Frontal cortex (tissue), 4 donors: ENCODE results near the gene FOXF1. TPM values are rescaled to one million over a fixed set of nuclear protein-coding genes. Genes with fewer than 3 reads are reported as not detected.

Source experiments
- DNase-seq, 2 donors: peaks; one replicate each; pipeline ENCODE4 v3.0.0; 2012; ENCODE audit warnings: low spot score in 2 of 2
- FAIRE-seq: peaks from 2 replicates; lab custom pipeline; 2012; peaks lifted over from hg19 to GRCh38; lab: Jason Lieb, UNC
- total RNA-seq: library from RNA; depleted of rRNA; stranded (reverse); fragments of >200 nt; gene quantifications from one replicate; pipeline ENCODE4 v1.2.3, GENCODE V29; 2014
- donor health status: control.
- donor health status: control.
- donor health status: control.

FOXF1 gene
- total RNA-seq, 1 donor from 2014 or later = 0.41 TPM

DNA sequence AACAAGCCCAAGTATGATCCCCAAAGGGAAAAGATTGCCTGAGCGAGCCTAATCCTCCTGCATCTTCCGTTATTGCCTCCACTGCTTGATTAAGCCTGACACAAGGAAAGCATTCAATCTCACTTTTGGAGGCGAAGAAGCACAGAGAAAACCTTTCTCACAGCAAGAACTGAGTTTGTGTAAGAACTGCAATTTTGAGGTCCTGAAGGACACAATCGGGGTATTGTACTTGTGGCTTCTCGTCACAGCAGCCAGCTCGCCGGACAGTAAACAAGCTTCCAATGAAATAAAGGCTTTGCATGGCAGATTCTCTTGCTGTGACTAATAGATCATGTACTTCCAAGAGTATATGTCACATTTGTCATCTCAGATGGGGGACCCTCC is 18.7 kb upstream of the FOXF1 start:
- DNase-seq (peak in 1 of 2 donors; percentile 66), FAIRE-seq (no peak)

- DNase-seq (peak in 1 of 2 donors; percentile 41), FAIRE-seq (no peak)
Observed at GRCh38 chr16:86492267-86492960, 17.9 kb upstream of the FOXF1 start.

DNA sequence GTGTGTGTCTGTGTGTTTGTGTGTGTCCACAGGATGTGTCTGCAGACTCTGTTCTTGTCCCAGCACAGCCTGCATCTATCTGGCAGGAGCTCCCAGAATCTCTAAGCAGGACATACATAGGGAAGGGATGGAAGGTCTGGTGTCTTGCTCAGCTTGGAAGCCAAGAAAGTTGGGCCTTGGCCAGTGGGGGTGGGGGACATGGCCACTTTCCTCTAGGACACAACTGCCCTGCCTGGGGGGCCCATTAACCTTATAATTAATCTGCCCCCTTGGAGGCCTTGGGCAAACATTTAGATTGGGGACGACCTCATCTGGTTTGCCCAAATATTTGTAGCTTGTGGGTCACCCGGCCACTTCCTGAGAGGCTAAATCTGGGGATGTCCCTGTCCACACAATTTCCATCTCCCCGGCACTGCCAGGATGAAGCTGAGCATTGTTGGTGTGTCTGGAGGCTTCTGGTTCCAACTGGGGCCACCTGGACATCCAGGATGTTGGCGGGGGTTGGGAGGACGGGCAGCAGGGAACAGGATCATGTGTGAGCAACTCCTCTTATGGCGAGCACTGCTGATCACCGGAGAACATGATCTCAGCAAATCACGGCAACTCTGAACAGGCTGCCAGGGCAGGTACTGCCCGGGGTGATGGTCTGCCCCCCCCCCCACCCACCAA is 17.2 kb upstream of the FOXF1 start:
- FAIRE-seq (no peak), DNase-seq (peak in 1 of 2 donors; percentile 34)

GRCh38 chr16:86494039-86494564 is 16.2 kb upstream of the FOXF1 start:
- FAIRE-seq (no peak), DNase-seq (peak in 1 of 2 donors; percentile 17)

DNA sequence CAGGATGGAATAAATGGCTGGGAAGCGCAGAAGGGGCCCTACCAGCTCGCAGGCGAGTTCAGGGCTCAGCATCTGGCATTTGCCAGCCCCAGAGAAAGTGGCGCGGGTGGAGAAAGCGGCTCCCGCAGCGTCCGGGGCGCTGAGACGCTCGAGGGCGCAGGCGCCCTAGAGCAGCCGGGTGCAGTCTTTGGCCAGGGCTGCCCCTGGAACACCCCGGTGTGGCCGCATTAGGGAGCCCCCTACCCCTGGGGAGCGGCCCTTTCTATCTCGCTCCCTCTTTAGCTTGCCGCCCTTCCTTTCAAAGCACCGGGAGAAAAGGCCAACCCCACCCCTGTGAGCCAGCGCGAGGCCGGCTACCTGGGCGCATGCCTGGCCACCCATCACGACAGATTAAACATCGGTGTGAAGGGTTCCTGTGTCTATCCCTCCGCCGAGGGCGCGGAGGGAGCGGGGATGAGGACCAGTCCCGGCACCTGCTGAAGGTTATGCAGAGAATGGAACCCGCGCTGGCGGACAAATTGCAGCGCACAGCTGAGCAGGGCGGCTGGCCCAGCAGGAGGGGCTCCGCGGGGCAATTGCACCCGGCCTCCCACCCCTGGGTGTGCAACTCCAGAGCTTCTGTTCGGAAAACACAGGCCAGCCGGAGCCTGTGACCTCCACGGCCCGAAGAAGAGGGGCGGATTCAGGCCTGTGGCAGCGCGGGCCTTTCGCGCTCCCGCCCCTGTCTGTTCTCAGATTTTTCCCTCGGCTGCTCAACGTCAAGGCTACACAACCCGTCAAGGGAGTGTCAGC is 15.6 kb upstream of the FOXF1 start:
- FAIRE-seq (no peak), DNase-seq (peak in 1 of 2 donors; percentile 17)

- FAIRE-seq = no peak
Observed at GRCh38 chr16:86495357-86495701, 15.0 kb upstream of the FOXF1 start.

DNA sequence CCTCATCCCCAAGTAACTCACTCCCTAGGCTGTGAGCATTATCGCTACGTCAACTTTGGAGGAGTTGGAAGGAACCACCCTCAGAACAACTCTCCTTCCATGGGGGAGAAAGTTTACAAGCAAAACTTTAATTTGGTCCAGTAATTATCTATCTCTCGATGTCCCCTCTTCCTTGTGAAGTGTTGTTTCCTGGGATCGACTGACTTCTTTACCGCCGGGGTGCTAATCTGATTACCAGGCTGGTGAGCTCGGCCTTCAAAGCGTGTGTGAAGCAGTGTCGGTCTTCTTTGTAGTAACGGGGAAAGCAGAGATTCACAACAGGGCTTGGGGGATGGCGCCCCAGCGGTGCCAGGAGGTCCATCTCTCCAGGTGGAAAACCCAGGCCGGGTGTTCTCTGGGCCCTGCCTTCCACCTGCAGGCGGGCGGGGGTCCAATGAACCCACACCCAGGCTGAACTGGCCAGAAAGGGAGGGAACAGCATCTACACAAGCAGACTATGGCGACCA is 14.5 kb upstream of the FOXF1 start:
- FAIRE-seq (no peak), DNase-seq (peak in 1 of 2 donors; percentile 29)

More at GRCh38 chr16:86495357-86495701, 15.0 kb upstream of the FOXF1 start:
- DNase-seq = peak in 1 of 2 donors; percentile 29

DNA sequence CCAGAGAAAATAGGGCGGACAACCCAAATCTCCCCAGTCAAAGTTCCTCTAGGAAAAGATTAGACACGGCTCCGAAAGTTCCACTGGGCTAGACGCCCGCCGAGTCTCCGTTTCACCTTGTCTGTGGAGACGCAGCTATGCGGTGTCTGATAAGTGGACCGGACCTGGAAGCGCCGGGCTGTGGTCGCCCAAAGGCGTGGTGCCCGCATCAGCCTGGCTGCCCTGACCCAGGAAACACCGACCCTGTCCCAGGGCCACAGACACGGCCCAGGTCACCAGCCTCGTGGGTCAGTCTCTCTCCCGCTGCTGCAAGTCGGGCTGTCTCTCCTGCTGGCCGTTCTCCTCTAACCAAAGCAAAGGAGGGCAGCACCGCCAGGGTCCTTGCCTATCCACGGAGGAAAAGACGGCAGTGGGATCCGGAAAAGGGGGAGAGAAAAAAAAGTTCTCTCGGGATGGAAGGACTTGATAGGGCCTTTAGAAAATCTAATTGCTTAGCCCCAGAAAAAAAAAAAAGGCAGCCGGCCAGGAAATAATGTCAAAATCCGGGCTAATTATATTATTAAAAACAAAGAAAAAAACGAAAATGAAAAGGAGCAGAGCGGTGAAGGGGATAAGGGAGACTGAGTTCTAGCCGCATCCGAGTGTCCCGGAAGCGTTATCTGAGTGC is 13.9 kb upstream of the FOXF1 start:
- no peak for FAIRE-seq

GRCh38 chr16:86496929-86497461 is 13.3 kb upstream of the FOXF1 start:
- DNase-seq (peak in 1 of 2 donors; percentile 48), FAIRE-seq (no peak)

More for the DNA sequence above, 13.9 kb upstream of the FOXF1 start:
- DNase-seq = peak in 1 of 2 donors; percentile 38

- DNase-seq = peak in 1 of 2 donors; percentile 41
Observed at GRCh38 chr16:86497551-86498021, 12.7 kb upstream of the FOXF1 start.

GRCh38 chr16:86498155-86498670 is 12.1 kb upstream of the FOXF1 start:
- peak in 1 of 2 donors; percentile 49 for DNase-seq
- FAIRE-seq = no peak

More at GRCh38 chr16:86497551-86498021, 12.7 kb upstream of the FOXF1 start:
- FAIRE-seq = no peak

- DNase-seq (peak in 1 of 2 donors; percentile 39), FAIRE-seq (no peak)
Observed at GRCh38 chr16:86498671-86499439, 11.5 kb upstream of the FOXF1 start.

GRCh38 chr16:86499440-86499786 is 10.9 kb upstream of the FOXF1 start:
- no peak for DNase-seq

DNA sequence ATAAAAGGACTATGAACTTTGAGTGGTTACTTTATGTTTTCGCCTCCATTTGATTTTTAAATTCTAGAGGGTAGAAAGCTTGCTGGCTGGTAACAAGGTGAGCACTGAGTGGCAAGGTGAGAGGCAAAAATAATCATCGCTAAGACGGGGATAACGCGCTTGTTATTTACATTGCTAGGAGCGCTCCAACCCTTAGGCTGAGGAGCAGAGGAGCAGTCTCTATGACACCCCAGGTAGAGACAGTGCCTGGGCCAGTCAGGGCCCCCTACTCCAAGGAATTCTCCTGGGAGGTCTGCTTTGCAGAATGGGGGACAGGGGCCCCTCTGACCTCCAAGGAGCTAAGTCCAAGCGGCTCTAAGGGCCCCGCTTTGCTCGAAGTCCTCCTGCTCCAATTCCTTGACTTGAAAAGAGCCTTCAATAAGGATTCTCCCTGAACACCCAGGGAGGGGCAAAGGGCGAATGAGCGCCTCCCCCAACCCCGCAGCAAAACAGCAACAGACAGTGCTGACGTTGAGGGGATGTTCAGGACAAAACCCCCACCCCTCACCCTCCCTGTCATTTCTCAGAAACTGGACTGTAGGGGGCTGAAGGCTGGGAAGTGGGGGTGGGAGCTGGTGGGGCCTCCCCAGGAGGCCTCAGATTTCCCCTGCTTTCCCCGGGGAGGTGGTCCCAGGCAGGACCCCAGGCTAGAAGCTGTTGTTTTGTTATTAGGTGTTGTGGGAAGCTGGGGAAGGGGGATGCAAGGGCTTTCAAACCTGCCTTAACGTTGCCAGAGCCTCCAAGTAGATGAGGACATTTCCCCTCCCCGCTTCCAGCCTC is 10.2 kb upstream of the FOXF1 start:
- FAIRE-seq (no peak), DNase-seq (no peak)

More at GRCh38 chr16:86499440-86499786, 10.9 kb upstream of the FOXF1 start:
- no peak for FAIRE-seq

GRCh38 chr16:86500708-86501510 is 9.4 kb upstream of the FOXF1 start:
- DNase-seq = no peak
- no peak for FAIRE-seq

DNA sequence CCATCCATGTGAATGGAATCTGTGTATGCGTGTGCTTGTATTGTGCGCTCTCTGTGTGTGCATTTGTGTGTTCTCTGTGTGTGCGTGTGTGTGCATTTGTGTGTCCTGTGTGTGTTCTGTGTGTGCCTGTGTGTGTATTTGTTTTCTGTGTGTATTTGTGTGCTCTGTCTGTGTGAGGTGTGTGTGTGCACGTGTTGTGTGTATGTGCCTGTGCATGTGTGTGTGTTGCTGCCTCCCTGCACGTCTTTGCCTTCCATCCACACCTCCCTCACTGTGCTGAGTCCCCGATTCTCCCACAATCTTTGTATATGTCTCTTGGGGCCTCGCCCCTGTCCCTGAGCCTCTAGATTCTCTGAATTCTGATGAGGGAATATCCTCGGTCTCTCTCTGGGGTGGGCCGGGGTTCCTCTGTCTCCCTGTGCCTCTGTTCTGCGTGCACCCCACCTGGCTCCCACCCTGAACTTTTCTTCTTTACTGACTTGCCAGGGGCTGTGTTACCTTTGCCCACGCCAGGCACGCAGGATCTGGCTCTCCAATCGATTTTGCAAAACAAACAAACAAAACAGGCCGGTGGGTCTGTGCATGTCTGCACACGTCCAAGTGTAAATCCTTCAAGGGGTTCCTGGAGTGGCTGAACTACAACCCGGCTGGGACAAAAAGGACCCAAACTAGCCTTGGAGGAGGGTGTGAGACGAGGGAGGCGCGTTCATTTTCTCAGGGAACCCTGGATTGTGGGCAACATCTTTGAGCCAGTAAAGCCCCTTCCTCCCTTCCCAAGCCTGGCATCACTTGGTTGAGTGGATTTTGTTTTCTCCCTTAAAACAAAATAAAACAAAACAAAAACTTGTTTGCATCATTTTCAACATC is 8.1 kb upstream of the FOXF1 start:
- FAIRE-seq (no peak), DNase-seq (no peak)
